Type B pancreatic cell (in vitro differentiated cells): Measurements from ENCODE around the gene PHC3. TPM values are rescaled to one million over a fixed set of nuclear protein-coding genes. Genes with fewer than 3 reads are reported as not detected.
A peak's percentile ranks its signal among the peaks of the same experiment; 100 is the strongest.

Experiments
- DNase-seq: peaks from one replicate; pipeline ENCODE4 v3.0.0; 2021; ENCODE audit warnings: mixed read lengths; ENCODE audit not compliant: unreplicated experiment; ENCODE audit errors: extremely low spot score
- H3K27ac Mint-ChIP-seq: 2 replicates; pipeline ENCODE4 v1.8.0; 2021; ENCODE audit warnings: mild to moderate bottlenecking, mixed read lengths
- H3K27me3 Mint-ChIP-seq: 2 replicates; pipeline ENCODE4 v1.8.0; 2021; ENCODE audit warnings: mixed read lengths
- H3K36me3 Mint-ChIP-seq: 2 replicates; pipeline ENCODE4 v1.8.0; 2021; ENCODE audit warnings: mixed read lengths
- H3K4me1 Mint-ChIP-seq: one replicate; pipeline ENCODE4 v1.8.0; 2021; ENCODE audit warnings: mixed read lengths; ENCODE audit not compliant: unreplicated experiment
- H3K4me3 Mint-ChIP-seq: 2 replicates; pipeline ENCODE4 v1.8.0; 2021; ENCODE audit warnings: mild to moderate bottlenecking, mixed read lengths
- H3K9me3 Mint-ChIP-seq: 2 replicates; pipeline ENCODE4 v1.8.0; 2021; ENCODE audit warnings: mixed read lengths
- long read RNA-seq: library from polyadenylated mRNA; unstranded; transcript quantifications from one replicate; pipeline ENCODE4 v2.0.0, GENCODE V29; 2020
- total RNA-seq: library from RNA; stranded (reverse); gene quantifications from 2 replicates; pipeline ENCODE4 v1.2.1, GENCODE V29; 2021; ENCODE audit warnings: low replicate concordance
- TF ChIP-seq, protein P1 (sequence below): fragments of 200-600 bp; sonication (generic); conservative IDR thresholded peaks from 2 replicates; pipeline ENCODE4 v1.5.0; 2021; ENCODE audit warnings: antibody characterized with exemption, mild to moderate bottlenecking

PHC3 gene, protein sequence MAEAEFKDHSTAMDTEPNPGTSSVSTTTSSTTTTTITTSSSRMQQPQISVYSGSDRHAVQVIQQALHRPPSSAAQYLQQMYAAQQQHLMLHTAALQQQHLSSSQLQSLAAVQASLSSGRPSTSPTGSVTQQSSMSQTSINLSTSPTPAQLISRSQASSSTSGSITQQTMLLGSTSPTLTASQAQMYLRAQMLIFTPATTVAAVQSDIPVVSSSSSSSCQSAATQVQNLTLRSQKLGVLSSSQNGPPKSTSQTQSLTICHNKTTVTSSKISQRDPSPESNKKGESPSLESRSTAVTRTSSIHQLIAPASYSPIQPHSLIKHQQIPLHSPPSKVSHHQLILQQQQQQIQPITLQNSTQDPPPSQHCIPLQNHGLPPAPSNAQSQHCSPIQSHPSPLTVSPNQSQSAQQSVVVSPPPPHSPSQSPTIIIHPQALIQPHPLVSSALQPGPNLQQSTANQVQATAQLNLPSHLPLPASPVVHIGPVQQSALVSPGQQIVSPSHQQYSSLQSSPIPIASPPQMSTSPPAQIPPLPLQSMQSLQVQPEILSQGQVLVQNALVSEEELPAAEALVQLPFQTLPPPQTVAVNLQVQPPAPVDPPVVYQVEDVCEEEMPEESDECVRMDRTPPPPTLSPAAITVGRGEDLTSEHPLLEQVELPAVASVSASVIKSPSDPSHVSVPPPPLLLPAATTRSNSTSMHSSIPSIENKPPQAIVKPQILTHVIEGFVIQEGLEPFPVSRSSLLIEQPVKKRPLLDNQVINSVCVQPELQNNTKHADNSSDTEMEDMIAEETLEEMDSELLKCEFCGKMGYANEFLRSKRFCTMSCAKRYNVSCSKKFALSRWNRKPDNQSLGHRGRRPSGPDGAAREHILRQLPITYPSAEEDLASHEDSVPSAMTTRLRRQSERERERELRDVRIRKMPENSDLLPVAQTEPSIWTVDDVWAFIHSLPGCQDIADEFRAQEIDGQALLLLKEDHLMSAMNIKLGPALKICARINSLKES
- total RNA-seq, result 38.2 and 49.3 TPM in 2 replicates
- long read RNA-seq, partial matches to known transcripts, result 2 of 9 reads
- long read RNA-seq, other reads (novel, unspliced or antisense), result 5 of 9 reads

DNA sequence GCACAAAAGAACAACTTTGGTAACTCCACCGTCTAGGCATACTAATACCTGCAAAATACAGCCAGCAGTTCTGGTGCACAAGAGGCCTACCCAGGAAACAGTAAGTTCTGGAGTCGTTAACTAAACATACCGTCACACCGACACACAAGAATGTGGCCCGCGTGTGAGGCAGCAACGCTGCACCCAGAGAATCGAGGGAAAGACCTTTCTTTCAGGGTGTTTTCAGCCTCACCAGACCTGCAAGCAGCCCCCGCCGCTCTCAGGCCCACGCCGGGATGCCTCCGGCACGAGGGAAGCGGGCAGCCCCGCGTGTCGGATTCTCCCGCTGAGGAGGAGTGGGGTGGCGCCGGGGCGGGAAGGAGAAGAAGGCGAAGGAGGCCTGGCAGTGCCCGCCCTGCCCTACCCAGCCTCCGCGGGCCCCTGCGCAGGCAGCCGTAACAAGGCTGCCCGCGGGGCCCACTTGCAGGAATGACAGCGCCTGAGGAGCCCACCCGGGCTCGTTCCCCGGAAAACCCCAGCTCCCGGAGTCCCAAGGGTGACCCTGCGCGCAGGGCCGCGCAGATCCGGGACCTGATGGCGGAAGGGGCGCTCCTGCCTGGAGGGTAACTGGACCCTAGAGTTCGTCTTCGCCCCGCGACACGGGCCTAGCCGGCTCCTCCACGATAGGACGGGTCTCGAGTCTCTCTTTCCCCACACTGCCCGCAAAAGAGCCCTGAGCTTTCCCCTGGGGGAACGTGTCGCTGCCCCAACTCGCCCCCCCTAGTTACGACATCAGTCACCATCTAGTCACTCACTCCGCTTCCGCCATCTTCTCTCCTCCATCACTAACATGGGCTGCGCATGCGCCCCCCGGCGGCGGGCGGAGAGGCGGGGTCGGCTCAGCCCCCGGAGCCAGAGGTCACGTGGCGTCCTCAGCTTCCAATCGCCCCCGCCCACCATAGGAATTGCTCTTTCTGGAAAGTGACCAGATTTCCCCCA is at the start of gene PHC3:
Gene PHC3, minus strand, starts transcription at position 826 of the 978 bp plus-strand sequence. Its CDS starts 18 bp downstream, at position 808.
- no peaks in the 10 kb centered on the region for H3K27me3 Mint-ChIP-seq
- peak; percentile 96 for DNase-seq
- H3K27ac Mint-ChIP-seq, result peak within 1 kb of the TSS; percentile 97
- H3K4me1 Mint-ChIP-seq, result peaks cover 16% of the 10 kb centered on the region
- H3K4me3 Mint-ChIP-seq, result peak within 1 kb of the TSS; percentile 99
- H3K36me3 Mint-ChIP-seq, result peaks cover 27% of the 10 kb centered on the region
- TF ChIP-seq, protein P1, sequence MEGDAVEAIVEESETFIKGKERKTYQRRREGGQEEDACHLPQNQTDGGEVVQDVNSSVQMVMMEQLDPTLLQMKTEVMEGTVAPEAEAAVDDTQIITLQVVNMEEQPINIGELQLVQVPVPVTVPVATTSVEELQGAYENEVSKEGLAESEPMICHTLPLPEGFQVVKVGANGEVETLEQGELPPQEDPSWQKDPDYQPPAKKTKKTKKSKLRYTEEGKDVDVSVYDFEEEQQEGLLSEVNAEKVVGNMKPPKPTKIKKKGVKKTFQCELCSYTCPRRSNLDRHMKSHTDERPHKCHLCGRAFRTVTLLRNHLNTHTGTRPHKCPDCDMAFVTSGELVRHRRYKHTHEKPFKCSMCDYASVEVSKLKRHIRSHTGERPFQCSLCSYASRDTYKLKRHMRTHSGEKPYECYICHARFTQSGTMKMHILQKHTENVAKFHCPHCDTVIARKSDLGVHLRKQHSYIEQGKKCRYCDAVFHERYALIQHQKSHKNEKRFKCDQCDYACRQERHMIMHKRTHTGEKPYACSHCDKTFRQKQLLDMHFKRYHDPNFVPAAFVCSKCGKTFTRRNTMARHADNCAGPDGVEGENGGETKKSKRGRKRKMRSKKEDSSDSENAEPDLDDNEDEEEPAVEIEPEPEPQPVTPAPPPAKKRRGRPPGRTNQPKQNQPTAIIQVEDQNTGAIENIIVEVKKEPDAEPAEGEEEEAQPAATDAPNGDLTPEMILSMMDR, result no peak
- no peaks in the 10 kb centered on the region for H3K9me3 Mint-ChIP-seq

DNA sequence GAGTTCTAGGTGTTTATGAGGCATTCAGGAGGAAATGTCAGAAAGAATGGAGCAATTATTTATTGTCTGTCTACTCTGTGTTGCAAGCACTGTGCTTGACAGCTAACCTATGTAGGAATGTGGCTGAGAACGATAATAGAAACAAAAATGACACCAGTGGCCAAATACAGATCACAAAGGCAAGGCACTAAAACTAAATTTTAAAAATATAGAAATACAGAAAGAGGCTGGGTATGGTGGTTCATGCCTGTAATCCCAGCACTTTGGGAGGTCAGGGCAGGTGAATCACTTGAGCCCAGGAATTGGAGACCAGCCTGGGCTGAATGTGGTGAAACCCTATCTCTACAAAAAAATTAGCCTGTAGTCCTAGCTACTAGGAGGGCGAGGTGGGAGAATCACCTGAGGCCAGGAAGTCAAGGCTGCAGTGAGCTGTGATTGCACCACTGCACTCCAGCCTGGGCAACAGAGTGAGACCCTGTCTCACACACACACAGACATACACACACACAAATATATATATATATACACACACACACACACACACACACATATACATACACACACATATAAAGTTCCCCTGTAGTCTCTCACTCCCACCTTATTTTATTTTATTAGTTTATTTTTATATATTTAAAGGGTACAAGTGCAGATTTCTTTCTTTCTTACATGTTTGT is 46.7 kb upstream of the PHC3 start:
- Mint-ChIP-seq H3K4me1 (peaks cover 33% of the 10 kb centered on the region), H3K9me3 (no peaks in the 10 kb centered on the region), H3K36me3 (peaks cover 3% of the 10 kb centered on the region), H3K4me3 (peak overlapping the region; percentile 15), H3K27me3 (no peaks in the 10 kb centered on the region), H3K27ac (no peak overlapping the region)
- DNase-seq, result no peak
- TF ChIP-seq, protein P1, result no peak

DNA sequence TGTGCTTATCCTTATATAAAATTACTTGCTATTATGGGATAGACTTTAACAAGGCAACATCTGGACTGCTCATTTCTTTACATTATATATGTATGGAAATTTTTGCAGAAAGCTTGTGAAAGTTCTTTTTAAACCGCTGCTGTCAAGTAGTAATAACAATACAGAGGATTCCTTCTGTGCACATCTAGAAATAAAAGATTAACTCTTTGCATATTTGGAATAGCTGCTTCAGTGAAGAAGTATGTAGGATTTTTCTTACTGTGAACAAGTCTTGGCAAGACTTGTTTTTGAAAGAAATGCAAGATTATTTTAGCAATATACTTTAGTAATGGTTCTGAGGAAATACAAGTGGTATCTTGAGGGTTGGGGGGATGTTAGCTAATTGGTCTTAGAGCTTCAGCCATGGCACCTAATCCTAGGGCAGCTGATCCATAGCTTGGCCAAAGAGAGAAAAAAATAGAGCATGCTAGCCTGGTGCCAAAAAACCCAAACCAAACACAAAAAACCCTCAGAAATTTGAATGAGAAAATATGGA is 45.0 kb upstream of the PHC3 start:
- TF ChIP-seq, protein P1, result no peak
- H3K27me3 Mint-ChIP-seq, result no peaks in the 10 kb centered on the region
- peaks cover 3% of the 10 kb centered on the region for H3K36me3 Mint-ChIP-seq
- H3K4me3 Mint-ChIP-seq, result peak overlapping the region; percentile 8
- H3K9me3 Mint-ChIP-seq, result no peaks in the 10 kb centered on the region
- no peak for DNase-seq
- H3K27ac Mint-ChIP-seq, result no peak overlapping the region
- H3K4me1 Mint-ChIP-seq, result peaks cover 33% of the 10 kb centered on the region

DNA sequence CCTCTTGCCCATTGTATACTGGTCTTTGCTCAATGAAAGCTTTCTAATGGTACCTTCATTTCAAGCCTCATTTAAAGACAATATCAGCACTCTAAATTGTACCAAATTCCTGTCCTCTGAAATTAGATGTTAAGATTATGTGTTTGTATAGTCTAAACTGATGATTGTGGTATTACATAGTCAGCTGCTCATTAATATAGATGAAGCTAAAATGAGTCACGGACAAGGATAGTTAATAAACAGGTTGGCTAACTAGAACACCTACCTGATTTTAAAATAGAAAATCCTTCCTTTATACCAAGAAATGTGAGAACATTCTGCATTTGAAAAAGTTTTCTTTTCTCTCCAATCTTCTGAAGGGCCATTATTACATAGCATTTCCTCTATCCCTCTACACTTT is 43.6 kb upstream of the PHC3 start:
- Mint-ChIP-seq H3K4me1 (peaks cover 33% of the 10 kb centered on the region), H3K27me3 (no peaks in the 10 kb centered on the region), H3K36me3 (no peaks in the 10 kb centered on the region), H3K27ac (peak overlapping the region; percentile 28), H3K9me3 (no peaks in the 10 kb centered on the region), H3K4me3 (peak overlapping the region; percentile 52)
- TF ChIP-seq, protein P1, result no peak
- DNase-seq, result no peak
